K562 (cell line): ENCODE data around the gene ARFGEF3. TPM values are rescaled to one million over a fixed set of nuclear protein-coding genes. Genes with fewer than 3 reads are reported as not detected.

Experiments used
- ATAC-seq: fragments of 200-7000 bp; cut with Tn5 transposase; 3 replicates; pipeline ENCODE4 v1.9.1; 2020; ENCODE audit warnings: moderate library complexity
- BruUV-seq: library from RNA; stranded (reverse); fragments of 400-500 nt; replicated peaks from 2 replicates; lab custom pipeline; 2021; lab: Mats Ljungman, UMichigan
- CTCF ChIA-PET: fragments of 300-600 bp; formaldehyde crosslinking; extraction: SDS; loops from one replicate; lab custom pipeline; 2021; ENCODE audit warnings: low intra/inter-chr PET ratio; lab: Yijun Ruan, JAX
- POLR2A ChIA-PET: fragments of 300-600, 350-650 bp; sonication (Branson Sonifier 250); formaldehyde crosslinking; extraction: SDS; loops from one replicate; lab custom pipeline; 2021; ENCODE audit warnings: antibody characterized with exemption, inconsistent platforms; lab: Yijun Ruan, JAX
- DNase-seq, 4 experiments: peaks; one replicate each; pipeline versions ENCODE4 v3.0.0 to v3.0.0-alpha.2; 2011 to 2018; ENCODE audit warnings: low spot score in 3 of 4, mixed read lengths in 3 of 4; ENCODE audit errors: extremely low read depth in 1 of 4
- FAIRE-seq: peaks from 2 replicates; lab custom pipeline; 2011; peaks lifted over from hg19 to GRCh38; lab: Jason Lieb, UNC
- H2AFZ ChIP-seq: 2 replicates; pipeline ENCODE4 v1.6.0; 2011; ENCODE audit warnings: low read depth, low read length, control low read depth, inconsistent platforms
- H3K27ac ChIP-seq: fragments of 200-600 bp; 3 replicates; pipeline ENCODE4 v1.8.0; 2011; ENCODE audit warnings: low read depth, mild to moderate bottlenecking, control low read depth, inconsistent platforms, low read length, moderate library complexity, mixed read lengths; ENCODE audit errors: extremely low read depth
- H3K27me3 ChIP-seq, 2 experiments: fragments of 300-600 bp in 1 of 2; 2 replicates in 1 of 2; 3 replicates in 1 of 2; pipeline versions ENCODE4 v1.6.0 to v1.8.0; 2011; ENCODE audit warnings: inconsistent platforms in 2 of 2, low read length in 2 of 2, mild to moderate bottlenecking in 1 of 2, mixed read lengths in 1 of 2, moderate library complexity in 1 of 2; ENCODE audit not compliant: control insufficient read depth in 2 of 2, insufficient read depth in 2 of 2
- H3K36me3 ChIP-seq: fragments of 300-600 bp; 3 replicates; pipeline ENCODE4 v1.8.0; 2011; ENCODE audit warnings: mild to moderate bottlenecking, low read length, inconsistent platforms; ENCODE audit not compliant: control insufficient read depth, insufficient read depth
- H3K4me1 ChIP-seq, 2 experiments: fragments of 200-600 bp in 1 of 2; replicated peaks in 1 of 2; 2 replicates in 1 of 2; 3 replicates in 1 of 2; pipeline versions ENCODE4 v1.5.1 to v1.8.0; 2011; ENCODE audit warnings: inconsistent platforms in 2 of 2, low read length in 2 of 2, mild to moderate bottlenecking in 1 of 2, mixed read lengths in 1 of 2, moderate library complexity in 1 of 2; ENCODE audit not compliant: control insufficient read depth in 2 of 2, insufficient read depth in 2 of 2
- H3K4me2 ChIP-seq: 2 replicates; pipeline ENCODE4 v1.6.1; 2011; ENCODE audit warnings: low read length, control low read depth, inconsistent platforms, mixed read lengths; ENCODE audit not compliant: insufficient read depth
- H3K4me3 ChIP-seq: fragments of 200-600 bp; sonication (generic), shearing (Covaris generic); 2 replicates; pipeline ENCODE4 v1.5.1; 2016; ENCODE audit warnings: control low read depth, inconsistent platforms
- H3K79me2 ChIP-seq: fragments of 200-600 bp; 3 replicates; pipeline ENCODE4 v1.8.0; 2011; ENCODE audit warnings: low read length, inconsistent platforms; ENCODE audit not compliant: control insufficient read depth, insufficient read depth
- H3K9ac ChIP-seq, 2 experiments: 2 replicates each; pipeline versions ENCODE4 v1.6.0 to v1.6.1; 2011; ENCODE audit warnings: low read depth in 2 of 2, low read length in 2 of 2, control low read depth in 1 of 2, inconsistent platforms in 1 of 2, mild to moderate bottlenecking in 1 of 2, mixed read lengths in 1 of 2; ENCODE audit not compliant: insufficient read depth in 1 of 2
- H3K9me1 ChIP-seq: one replicate; pipeline ENCODE4 v1.6.0; 2011; ENCODE audit warnings: inconsistent platforms, mild to moderate bottlenecking, low read length, moderate library complexity; ENCODE audit not compliant: control insufficient read depth, insufficient read depth
- H3K9me3 ChIP-seq: replicated peaks from 2 replicates; pipeline ENCODE4 v1.5.1; 2011; ENCODE audit warnings: low read depth, low read length, inconsistent platforms; ENCODE audit not compliant: control insufficient read depth, insufficient read depth
- H4K20me1 ChIP-seq: replicated peaks from 2 replicates; pipeline ENCODE4 v1.6.1; 2011; ENCODE audit warnings: low read length, inconsistent platforms, mixed read lengths; ENCODE audit not compliant: control insufficient read depth, insufficient read depth
- BCLAF1 ChIP-seq, 2 experiments: fragments of 450-650 bp in 1 of 2; IDR thresholded peaks; 2 replicates each; pipeline ENCODE4 v1.6.1; 2011 to 2017; ENCODE audit warnings: low read depth in 2 of 2, antibody characterized with exemption in 1 of 2, borderline replicate concordance in 1 of 2, low read length in 1 of 2, mild to moderate bottlenecking in 1 of 2, mixed read lengths in 1 of 2; ENCODE audit not compliant: control insufficient read depth in 1 of 2
- CEBPG ChIP-seq, 3 experiments: fragments of 200-800 bp in 1 of 3; sonication (Bioruptor generic) in 1 of 3; sonication (generic) in 1 of 3; formaldehyde crosslinking in 1 of 3; IDR thresholded peaks in 2 of 3; conservative IDR thresholded peaks in 1 of 3; 2 replicates each; pipeline versions ENCODE4 v1.6.1 to v1.8.0; 2016 to 2022; ENCODE audit warnings: missing compliant biosample characterization in 2 of 3, missing genetic modification characterization in 2 of 3, mild to moderate bottlenecking in 1 of 3, missing genetic modification reagents in 1 of 3
- NELFE ChIP-seq: IDR thresholded peaks from 2 replicates; pipeline ENCODE4 v1.6.1; 2011; ENCODE audit warnings: mild to moderate bottlenecking; ENCODE audit not compliant: insufficient read depth, insufficient read length
- RNF219 ChIP-seq: fragments of 250-450 bp; sonication (Bioruptor Pico); IDR thresholded peaks from 2 replicates; pipeline ENCODE4 v1.5.0; 2022; ENCODE audit warnings: mild to moderate bottlenecking
- SRF ChIP-seq, 2 experiments: fragments of 250-450, 450-650 bp in 1 of 2; sonication (Bioruptor Pico) in 1 of 2; sonication (generic) in 1 of 2; formaldehyde crosslinking; IDR thresholded peaks; 2 replicates each; pipeline versions ENCODE4 v1.5.0 to v1.5.1; 2020 to 2022; ENCODE audit warnings: mild to moderate bottlenecking in 1 of 2, missing genetic modification reagents in 1 of 2
- WGBS: fragments of 100-300 bp; shearing (Covaris generic); methylation state at CpG from one replicate; pipeline ENCODE4 v1.1.6; 2016; ENCODE audit warnings: low coverage, mixed read lengths; ENCODE audit not compliant: insufficient coverage; ENCODE audit errors: missing lambda C conversion rate; 5-methylcytosine and 5-hydroxymethylcytosine counted together
- in situ Hi-C: fragments of 300-500 bp; cut with MboI; formaldehyde crosslinking; loops from 4 replicates; pipeline ENCODE4 v1.15.0; 2018; ENCODE audit warnings: inconsistent platforms, mixed read lengths
- intact Hi-C: fragments of 100-400 bp; cut with micrococcal nuclease; formaldehyde crosslinking; loops from 2 replicates; pipeline ENCODE4 v1.14.2; 2022
- polyA plus RNA-seq, 8 experiments: library from polyadenylated mRNA; depleted of rRNA in 4 of 8; stranded (reverse) in 5 of 8; unstranded in 3 of 8; fragments of >200 nt; fragmentation: Nextera tagmentation in 2 of 8; fragmentation: Illumina TruSeq in 1 of 8; extraction: Ambion mirVana in 2 of 8; extraction: Trizol in 1 of 8; gene quantifications; 2 replicates each; pipeline versions ENCODE4 v1.2.1 to v1.2.3, GENCODE V29; 2011 to 2014; ENCODE audit warnings: inconsistent platforms in 1 of 8, missing spikeins in 1 of 8
- total RNA-seq, 7 experiments: library from RNA; depleted of rRNA in 6 of 7; stranded (reverse); fragments of >200 nt in 6 of 7; fragmentation: Illumina TruSeq in 2 of 7; extraction: Trizol in 2 of 7; gene quantifications; 2 replicates each; pipeline versions ENCODE4 v1.2.1 to v1.2.3, GENCODE V29; 2011 to 2021; ENCODE audit warnings: low replicate concordance in 1 of 7

The ARFGEF3 gene
- total and polyA plus RNA-seq, 9 of the 15 experiments (the other 6 are each of a cell fraction or from before 2014, with no cell fraction given): under 0.01 to 0.02 TPM; not detected in 7

- no TSS peak for BruUV-seq
- no peak for ATAC-seq
- no peaks in the 10 kb centered on the region for H3K9me3 ChIP-seq
- intact Hi-C loops (no loop called here), in situ Hi-C loops (no loop called here)
- CTCF ChIA-PET: no interaction called here
- FAIRE-seq: no peak
- peaks cover 0 to 8% of the 10 kb centered on the region in 2 experiments; a peak in 1 of 5 replicates for H3K27me3 ChIP-seq
- 4% methylated on average over 4 of the region's 4 CpGs for WGBS
- no peaks in the 10 kb centered on the region for H4K20me1 ChIP-seq
- H3K9me1 ChIP-seq: no peaks in the 10 kb centered on the region
- no peak overlapping the region for H3K4me3 ChIP-seq
- POLR2A ChIA-PET: no interaction called here
- no peak overlapping the region for H3K9ac ChIP-seq
- H2AFZ ChIP-seq: no peak overlapping the region
- no peaks in the 10 kb centered on the region for H3K4me1 ChIP-seq
- DNase-seq: no peak
- no peak overlapping the region for H3K27ac ChIP-seq
- no peaks in the 10 kb centered on the region for H3K36me3 ChIP-seq
- no peaks in the 10 kb centered on the region for H3K79me2 ChIP-seq
- no peak overlapping the region for H3K4me2 ChIP-seq
- TF ChIP-seq NELFE (no peak), CEBPG (CRISPR knock-in tag; IDR thresholded peaks at IDR 0.05) (no peak), CEBPG (tag; conservative IDR thresholded peaks at IDR 0.05 in 1 of 2, IDR thresholded peaks at IDR 0.05 in 1 of 2) (0 out of 4 replicates have a peak, but pooled peaks of 1 of the 2 experiments have one; percentile 11)
Observed at GRCh38 chr6:138219901-138220300, 58.2 kb downstream of the ARFGEF3 start.

- intact Hi-C loops (no loop called here), in situ Hi-C loops (no loop called here)
- no peaks in the 10 kb centered on the region for H3K4me1 ChIP-seq
- no peaks in the 10 kb centered on the region for H3K9me1 ChIP-seq
- peaks cover 0 to 8% of the 10 kb centered on the region in 2 experiments; a peak in 1 of 5 replicates for H3K27me3 ChIP-seq
- no peak overlapping the region for H3K4me3 ChIP-seq
- ATAC-seq: no peak
- H3K27ac ChIP-seq: no peak overlapping the region
- ChIA-PET CTCF (no interaction called here), POLR2A (no interaction called here)
- BruUV-seq: no TSS peak
- H3K79me2 ChIP-seq: no peaks in the 10 kb centered on the region
- H3K9ac ChIP-seq: no peak overlapping the region
- no peak for DNase-seq
- no peak overlapping the region for H2AFZ ChIP-seq
- 1% methylated on average over 4 of the region's 4 CpGs for WGBS
- H3K9me3 ChIP-seq: no peaks in the 10 kb centered on the region
- H3K4me2 ChIP-seq: no peak overlapping the region
- no peaks in the 10 kb centered on the region for H4K20me1 ChIP-seq
- FAIRE-seq: no peak
- H3K36me3 ChIP-seq: no peaks in the 10 kb centered on the region
- no peak for TF ChIP-seq BCLAF1 (IDR thresholded peaks at IDR 0.05; ENCODE audit: borderline replicate concordance in 1 of 2, control insufficient read depth in 1 of 2, low read depth in 2 of 2, low read length in 1 of 2)
- no peak for TF ChIP-seq RNF219 (CRISPR knock-in tag)
- TF ChIP-seq SRF (CRISPR knock-in tag; IDR thresholded peaks at IDR 0.05): 0 out of 4 replicates have a peak, but pooled peaks of 1 of the 2 experiments have one; percentile 48
Observed at GRCh38 chr6:138222901-138223546, 61.3 kb downstream of the ARFGEF3 start.
